Activated CD8-positive, alpha-beta memory T cell treated with anti-CD3 and anti-CD28 coated beads for 36 hours (primary cell): ENCODE results near the gene LILRB4. TPM values are rescaled to one million over a fixed set of nuclear protein-coding genes. Genes with fewer than 3 reads are reported as not detected.
"Not testable (repeated sequence)": the region's sequence is repeated elsewhere in the genome, so short reads cannot be mapped to it uniquely, and the experiment has no call there.

Experiments used
- CTCF ChIA-PET: fragments of 350-600 bp; sonication (Branson Sonifier 250); formaldehyde crosslinking; loops from one replicate; lab custom pipeline; 2021; ENCODE audit warnings: antibody characterized with exemption; lab: Charles Lee
- POLR2A ChIA-PET: fragments of 350-600 bp; sonication (Branson Sonifier 250); formaldehyde crosslinking; loops from one replicate; lab custom pipeline; 2021; ENCODE audit warnings: antibody characterized with exemption; lab: Charles Lee
- total RNA-seq, 2 experiments: library from RNA; stranded (reverse); gene quantifications; one replicate each; pipeline ENCODE4 v1.2.3, GENCODE V29; 2021

Gene LILRB4
- total RNA-seq, 2 experiments from 2014 or later, result not detected

DNA sequence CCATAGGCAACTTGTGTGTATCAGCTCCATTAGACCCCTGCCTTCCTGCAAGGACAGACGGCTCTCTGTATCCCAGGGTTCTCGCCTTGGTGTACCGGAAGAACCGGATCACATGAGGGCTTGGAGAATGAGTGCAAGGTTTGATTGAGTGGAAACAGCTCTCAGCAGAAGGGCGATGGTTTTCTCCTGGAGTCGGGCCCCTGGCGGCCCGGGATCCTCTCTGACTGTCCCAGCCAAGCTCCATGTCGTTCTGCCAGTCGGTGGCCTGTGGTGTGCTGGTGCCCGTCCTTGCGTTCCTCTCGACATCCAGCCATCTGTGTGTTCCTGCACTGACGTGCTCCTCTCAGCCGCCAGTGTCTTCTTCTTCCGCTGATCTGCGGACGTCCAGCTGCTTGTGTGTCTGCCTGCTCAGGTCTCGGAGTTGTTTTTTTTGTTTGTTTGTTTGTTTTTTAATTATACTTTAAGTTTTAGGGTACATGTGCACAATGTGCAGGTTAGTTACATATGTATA is 16.4 kb upstream of the LILRB4 start:
- ChIA-PET POLR2A (no interaction called here), CTCF (no interaction called here)

DNA sequence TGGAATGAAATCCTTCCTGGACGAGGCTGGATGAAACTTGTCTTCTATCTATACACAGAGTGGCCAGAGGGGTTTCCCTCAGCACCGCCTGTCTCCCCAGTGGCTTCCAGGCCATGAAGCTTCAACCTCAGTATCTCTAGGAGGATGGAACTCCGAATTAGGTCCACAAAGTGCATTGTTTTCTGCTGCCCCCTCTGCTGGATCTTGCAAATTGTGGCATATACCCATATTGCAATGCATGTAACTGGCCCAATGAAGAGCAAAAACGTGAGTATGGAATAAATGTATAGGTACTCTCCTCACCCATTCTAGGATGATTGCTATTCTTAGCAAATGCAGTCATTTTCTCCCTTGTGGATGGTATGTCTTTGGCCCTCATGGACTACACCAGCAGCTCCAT is 14.7 kb upstream of the LILRB4 start:
- ChIA-PET POLR2A (no interaction called here), CTCF (interaction anchor here (1.5 kb wide), 1 partner anchor 21 kb away, joined by 4 read pairs; no protein-coding TSS in a partner anchor)

DNA sequence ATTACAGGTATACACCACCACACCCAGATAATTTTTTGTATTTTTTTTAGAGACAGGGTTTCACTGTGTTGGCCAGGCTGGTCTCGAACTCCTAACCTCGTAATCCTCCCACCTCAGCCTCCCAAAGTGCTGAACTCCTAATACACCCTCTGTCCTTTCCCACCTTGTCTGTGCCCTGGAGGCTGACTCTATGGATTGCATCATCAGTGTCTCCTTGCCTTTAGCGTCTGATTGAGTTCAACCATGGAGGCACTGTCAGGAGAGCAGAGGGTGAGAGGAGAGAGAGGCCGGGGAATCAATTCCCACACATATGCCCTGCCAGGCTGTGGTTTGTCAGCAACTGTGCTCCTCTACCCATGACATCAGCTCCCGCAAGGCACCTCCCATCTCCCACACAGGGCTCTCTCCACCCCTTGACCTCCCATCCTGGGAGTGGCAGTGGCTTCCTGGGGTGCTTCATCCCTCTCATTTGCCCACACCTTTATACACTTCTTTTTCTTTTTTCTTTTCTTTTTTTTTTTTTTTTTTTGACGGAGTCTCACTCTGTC is 12.6 kb upstream of the LILRB4 start:
- CTCF ChIA-PET, result no interaction called here
- POLR2A ChIA-PET, result no interaction called here

DNA sequence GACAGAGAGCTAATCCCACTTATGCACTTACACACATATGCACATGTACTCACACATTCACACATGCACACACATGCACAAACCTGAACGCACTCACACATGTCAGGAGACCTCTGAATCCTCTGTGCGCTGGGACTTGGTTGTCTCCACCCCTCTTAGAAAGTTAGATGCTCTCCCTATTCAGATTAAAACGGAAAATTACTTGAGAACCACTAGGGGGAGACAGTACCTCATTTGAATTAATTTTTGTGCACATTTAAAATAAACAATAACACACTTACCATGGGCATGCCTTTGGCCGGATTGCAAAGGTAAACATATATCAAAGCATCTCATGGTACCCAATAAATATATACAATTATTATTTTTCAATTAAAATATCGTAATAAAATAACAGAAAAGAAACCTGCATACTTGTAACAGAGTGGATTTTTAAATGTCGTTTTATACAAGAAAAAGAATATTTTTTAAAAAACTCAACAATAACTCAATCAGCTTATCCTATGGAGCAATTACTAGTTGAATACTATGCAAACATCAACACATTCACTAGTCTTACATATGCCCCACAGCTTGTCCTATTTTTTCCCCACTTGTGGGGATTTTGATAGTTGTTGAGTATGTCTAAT is 9.5 kb upstream of the LILRB4 start:
- CTCF ChIA-PET, result interaction anchor here (2.2 kb wide), 1 partner anchor 173 kb away, joined by 6 read pairs; no protein-coding TSS in a partner anchor
- POLR2A ChIA-PET, result no interaction called here

DNA sequence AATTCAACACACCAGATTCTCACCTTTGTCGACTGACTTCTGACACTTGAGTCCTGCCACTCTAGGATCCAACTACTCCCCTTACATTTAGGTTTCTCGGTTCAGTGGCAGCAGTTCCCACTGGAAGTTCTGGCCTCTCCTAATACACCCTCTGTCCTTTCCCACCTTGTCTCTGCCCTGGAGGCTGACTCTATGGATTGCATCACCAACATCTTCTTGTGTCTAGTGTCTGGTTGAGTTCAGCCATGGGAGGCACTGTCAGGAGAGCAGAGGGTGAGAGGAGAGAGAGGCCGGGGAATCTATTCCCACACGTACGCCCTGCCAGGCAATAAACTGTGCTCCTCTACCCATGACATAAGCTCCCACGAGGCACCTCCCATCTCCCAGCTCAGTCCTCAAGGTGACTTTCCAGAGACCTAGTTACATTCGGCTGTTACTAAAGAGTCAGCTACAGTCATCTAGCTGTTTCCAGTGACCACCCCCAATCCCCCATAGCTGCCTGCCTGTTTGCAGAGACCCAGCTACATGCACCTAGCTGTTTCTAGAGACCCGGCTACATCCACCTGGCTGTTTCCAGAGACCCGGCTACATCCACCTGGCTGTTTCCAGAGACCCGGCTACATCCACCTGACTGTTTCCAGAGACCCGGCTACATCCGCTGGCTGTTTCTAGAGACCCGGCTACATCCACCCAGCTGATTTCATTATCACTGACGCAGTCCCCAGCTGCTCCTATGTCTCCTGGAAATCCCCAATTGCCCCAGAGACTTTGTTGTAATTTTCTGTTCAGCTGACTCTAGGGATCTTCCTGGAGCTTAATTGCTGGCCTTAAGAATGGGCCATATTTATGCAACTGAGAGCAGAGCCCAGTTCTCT is 8.1 kb upstream of the LILRB4 start:
- ChIA-PET CTCF (no interaction called here), POLR2A (no interaction called here)

- ChIA-PET POLR2A (no interaction called here), CTCF (no interaction called here)
Measured at GRCh38 chr19:54659300-54659699, 3.5 kb upstream of the LILRB4 start.

GRCh38 chr19:54660306-54660705 is 2.5 kb upstream of the LILRB4 start:
- ChIA-PET POLR2A (no interaction called here), CTCF (no interaction called here)

DNA sequence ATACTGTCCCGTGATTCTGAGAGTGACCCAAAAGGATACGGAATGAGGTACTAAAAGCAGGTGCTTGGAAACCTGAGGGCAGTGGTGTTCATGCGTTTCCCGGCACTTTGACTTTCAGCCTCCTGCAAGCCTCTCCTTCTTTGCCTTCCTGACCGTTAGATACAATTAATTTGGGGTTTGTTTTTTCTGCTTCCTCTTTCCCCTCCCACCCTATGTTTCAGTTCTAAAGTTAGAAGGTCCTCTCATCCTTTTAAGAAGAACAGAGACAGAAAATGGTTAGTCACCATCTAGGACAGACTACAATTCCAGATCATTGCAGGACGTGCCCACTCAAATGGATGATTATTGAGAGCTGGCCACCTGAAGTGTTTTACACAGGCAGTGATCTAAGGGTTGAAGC is 1.8 kb upstream of the LILRB4 start:
- ChIA-PET CTCF (no interaction called here), POLR2A (no interaction called here)

GRCh38 chr19:54661846-54662481 is 821 bp upstream of the LILRB4 start:
- CTCF ChIA-PET, result no interaction called here

DNA sequence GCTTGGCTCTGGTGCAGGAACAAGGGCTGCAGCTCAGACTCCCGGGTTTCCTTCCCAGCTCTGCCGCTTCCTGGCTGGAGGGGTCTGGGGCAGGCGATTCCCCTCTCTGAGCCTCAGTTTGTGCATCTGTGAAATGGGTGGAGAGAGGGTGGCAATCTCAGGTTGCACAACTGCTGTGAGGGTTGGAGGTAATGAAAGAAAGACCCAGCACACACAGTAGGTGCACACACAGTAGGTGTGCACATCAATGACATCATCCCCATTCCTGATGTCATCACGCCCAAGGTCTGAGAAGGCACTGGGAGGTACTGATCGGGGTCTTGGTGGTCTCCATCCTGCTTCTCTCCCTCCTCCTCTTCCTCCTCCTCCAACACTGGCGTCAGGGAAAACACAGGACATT is 2.7 kb downstream of the LILRB4 start:
- ChIA-PET POLR2A (no interaction called here), CTCF (no interaction called here)

More at GRCh38 chr19:54661846-54662481, 821 bp upstream of the LILRB4 start:
- POLR2A ChIA-PET, result no interaction called here

DNA sequence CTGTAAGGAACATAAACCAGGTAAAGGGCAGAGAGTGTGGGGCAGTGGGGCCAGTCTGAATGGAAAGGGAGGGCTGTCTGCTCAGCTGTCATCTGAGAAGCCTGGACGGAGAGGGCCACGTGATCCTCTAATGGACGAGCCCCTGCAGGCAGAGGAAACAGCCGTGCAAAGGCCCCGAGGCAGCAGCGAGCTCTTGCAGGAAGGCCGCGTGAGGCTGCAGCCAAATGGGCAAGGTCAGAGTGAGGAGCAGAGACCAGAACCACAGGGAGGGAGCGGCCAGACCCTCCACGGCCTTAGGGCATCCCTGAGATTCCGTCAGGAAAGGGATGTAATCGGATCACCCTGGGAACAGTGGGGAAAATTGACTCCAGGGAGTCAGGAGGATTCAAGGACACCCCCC is 4.4 kb downstream of the LILRB4 start:
- ChIA-PET CTCF (no interaction called here), POLR2A (no interaction called here)

DNA sequence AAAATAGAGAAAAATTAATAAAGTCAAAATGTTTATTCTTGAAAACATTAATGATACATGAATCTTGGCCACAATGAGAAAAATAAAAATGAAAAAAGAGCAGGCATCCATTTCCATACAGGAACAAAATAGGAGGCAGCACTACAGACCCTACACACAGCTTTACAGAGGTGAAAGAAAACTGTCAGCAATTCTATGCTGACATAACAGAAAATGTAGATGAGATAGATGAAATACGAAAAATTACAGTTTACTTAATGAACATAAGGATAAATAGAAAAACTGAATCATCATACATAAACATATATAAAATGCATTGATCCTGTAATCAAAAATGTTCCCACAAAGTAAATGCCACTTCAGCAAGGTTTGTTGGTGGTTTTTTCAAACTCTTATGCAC is 5.6 kb downstream of the LILRB4 start:
- CTCF ChIA-PET, result interaction anchor here (1.2 kb wide), 1 partner anchor 20 kb away, joined by 4 read pairs; no protein-coding TSS in a partner anchor
- POLR2A ChIA-PET, result no interaction called here

DNA sequence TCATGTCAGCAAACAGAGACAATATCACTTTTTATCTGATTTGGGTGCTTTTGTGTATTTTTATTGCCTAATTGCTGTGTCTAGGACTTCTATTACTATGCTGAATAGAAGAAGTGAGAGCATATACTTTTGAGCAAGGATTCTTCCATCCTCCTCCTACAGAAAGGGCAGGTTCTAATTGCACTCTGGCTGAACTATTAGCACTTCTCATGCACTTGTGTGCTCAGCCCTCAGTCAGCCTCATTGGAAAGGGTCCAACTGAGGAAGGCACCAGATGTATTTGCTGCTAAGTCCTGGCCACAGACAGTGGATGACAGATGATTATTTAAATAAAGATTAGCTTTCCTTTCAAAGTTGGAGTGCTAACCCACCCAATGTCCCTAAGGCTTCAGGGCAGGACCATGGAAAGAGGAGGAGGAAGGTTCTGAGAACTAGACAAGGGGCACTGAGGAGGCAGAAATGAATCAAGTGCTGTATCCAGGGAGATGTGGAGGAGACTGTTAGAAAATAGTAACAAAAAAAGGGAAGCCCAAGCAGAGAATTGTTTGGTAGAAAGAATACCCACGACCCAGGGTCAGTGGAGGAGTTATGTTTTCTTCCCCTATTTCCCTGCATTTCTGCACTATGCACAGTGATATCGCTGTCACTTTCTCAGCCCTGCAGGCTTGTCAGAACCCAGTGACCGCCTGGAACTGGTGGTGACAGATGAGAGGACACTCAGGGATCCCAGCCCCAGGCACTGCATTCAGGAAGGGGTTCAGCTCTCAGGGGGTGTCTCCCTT is 8.0 kb downstream of the LILRB4 start:
- CTCF ChIA-PET, result interaction anchor here (2.0 kb wide), 1 partner anchor 190 kb away, joined by 4 read pairs; no protein-coding TSS in a partner anchor
- POLR2A ChIA-PET, result no interaction called here

DNA sequence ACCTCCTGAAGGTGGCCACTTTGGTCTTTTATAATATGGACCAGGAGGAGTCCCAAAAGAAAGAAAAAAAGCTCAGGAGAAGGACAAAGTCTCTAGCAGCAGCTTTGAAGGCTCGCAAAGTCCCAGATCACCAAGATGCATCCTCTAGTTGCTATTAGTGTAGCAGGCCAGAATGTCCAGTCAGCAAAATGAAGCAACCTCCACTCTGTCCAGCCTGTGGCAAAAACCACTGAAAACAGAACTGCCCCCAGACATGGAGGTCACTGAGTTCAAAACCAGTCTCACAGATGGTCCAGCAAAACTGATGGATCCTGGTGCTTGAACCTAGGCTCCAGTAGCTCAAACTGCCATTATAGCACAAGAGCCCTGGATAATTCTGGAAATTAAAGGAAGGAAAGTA is 10.4 kb downstream of the LILRB4 start:
- CTCF ChIA-PET, result interaction anchor here (0.6 to 4.0 kb wide), 2 partner anchors 193 to 210 kb away, joined by 3 to 16 read pairs; no protein-coding TSS in a partner anchor
- POLR2A ChIA-PET, result no interaction called here

- POLR2A ChIA-PET, result no interaction called here
- CTCF ChIA-PET, result interaction anchor here (0.8 to 4.0 kb wide), 2 partner anchors 194 to 196 kb away, joined by 5 to 16 read pairs; no protein-coding TSS in a partner anchor
Measured at GRCh38 chr19:54674021-54674617, 11.3 kb downstream of the LILRB4 start.

GRCh38 chr19:54676210-54676834 is 13.5 kb downstream of the LILRB4 start:
- CTCF ChIA-PET, result interaction anchor here (1.2 to 4.0 kb wide), 2 partner anchors 191 to 196 kb away, joined by 3 to 16 read pairs; no protein-coding TSS in a partner anchor
- POLR2A ChIA-PET, result not testable (repeated sequence)

- POLR2A ChIA-PET, result no interaction called here
- CTCF ChIA-PET, result interaction anchor here (0.7 to 4.0 kb wide), 4 partner anchors 108 to 373 kb away, joined by 4 to 16 read pairs (median 4); no protein-coding TSS in a partner anchor
Measured at GRCh38 chr19:54677217-54677616, 14.4 kb downstream of the LILRB4 start.

- CTCF ChIA-PET, result not testable (repeated sequence)
Measured at GRCh38 chr19:54681596-54681995, 18.8 kb downstream of the LILRB4 start.

More at GRCh38 chr19:54681596-54681995, 18.8 kb downstream of the LILRB4 start:
- POLR2A ChIA-PET, result not testable (repeated sequence)
